ENCODE measurements around the gene MGAM2. TPM values are rescaled to one million over a fixed set of nuclear protein-coding genes. Genes with fewer than 3 reads are reported as not detected.
A peak's percentile ranks its signal among the peaks of the same experiment; 100 is the strongest.

MGAM2 gene
- total RNA-seq, 1 donor, result not detected

DNA sequence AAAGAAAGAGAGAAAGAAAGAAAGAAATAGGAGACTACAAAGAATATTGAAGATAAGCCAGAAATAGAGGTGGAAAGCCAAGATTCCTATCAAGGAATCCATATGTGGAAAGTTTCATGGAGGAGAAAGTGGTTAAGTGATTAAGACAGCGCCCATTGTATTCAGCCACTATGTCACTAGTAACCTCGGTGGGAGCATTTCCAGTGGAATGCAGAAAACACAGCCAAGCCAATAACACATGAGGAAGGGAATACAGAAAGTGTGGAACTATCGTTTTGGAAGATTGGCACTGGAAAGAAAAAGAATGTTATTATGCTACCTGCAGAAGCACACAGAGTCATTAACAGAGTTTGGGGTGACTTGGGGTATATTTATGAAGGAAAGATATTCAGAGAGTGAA is 2.7 kb downstream of the MGAM2 start:
- DNase-seq (ENCODE audit: low read depth), result no peak
- no peak overlapping the region for H3K4me3 ChIP-seq (ENCODE audit: low read depth, low read length)
- no peak for TF ChIP-seq CTCF (IDR thresholded peaks at IDR 0.05; ENCODE audit: insufficient read depth, low read length)

DNA sequence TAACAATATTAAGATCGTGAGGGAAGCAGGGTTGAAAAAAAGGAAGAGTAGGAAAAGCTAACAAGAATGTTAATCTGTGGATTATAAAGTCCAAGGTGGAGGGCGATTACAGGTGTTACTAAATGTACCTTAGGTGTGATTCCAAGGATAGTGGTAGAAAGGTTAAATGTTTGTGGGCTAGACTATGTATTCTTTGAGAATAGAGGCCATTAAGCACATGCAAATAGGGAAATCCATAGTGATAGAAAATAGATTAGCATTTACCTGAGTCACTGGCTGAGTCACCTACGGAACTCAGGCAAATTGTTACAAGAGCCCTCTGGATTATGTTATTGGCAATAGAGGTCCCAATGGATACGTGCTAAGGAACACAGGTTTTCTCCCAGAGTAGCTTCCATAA is 9.0 kb downstream of the MGAM2 start:
- no peak overlapping the region for H3K4me3 ChIP-seq (ENCODE audit: low read depth, low read length)
- DNase-seq (ENCODE audit: low read depth), result no peak
- no peak for TF ChIP-seq CTCF (IDR thresholded peaks at IDR 0.05; ENCODE audit: insufficient read depth, low read length)

DNA sequence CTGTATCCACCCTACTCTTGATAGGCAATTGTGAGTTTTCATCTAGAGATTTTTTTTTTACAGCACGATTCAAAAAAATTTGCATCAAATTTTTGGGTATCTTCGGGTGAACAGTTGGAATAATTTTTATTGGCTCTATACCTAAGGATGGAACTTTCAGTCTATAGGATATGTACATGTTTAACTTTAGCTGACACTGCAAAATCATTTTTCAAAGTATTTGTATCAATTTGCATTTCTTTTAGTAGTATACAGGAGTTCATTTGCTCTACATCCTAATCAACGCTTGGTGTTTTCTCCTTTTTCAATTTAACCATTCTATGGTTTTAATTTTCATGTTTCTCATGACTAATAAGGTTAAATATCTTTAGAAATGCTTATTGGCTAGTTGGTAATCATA is 11.7 kb downstream of the MGAM2 start:
- no peak for TF ChIP-seq CTCF (IDR thresholded peaks at IDR 0.05; ENCODE audit: insufficient read depth, low read length)
- DNase-seq (ENCODE audit: low read depth), result no peak
- H3K4me3 ChIP-seq (ENCODE audit: low read depth, low read length), result no peak overlapping the region

GRCh38 chr7:142125256-142125955 is 13.9 kb downstream of the MGAM2 start:
- H3K4me3 ChIP-seq (ENCODE audit: low read depth, low read length), result no peak overlapping the region
- no peak for TF ChIP-seq CTCF (IDR thresholded peaks at IDR 0.05; ENCODE audit: insufficient read depth, low read length)
- DNase-seq (ENCODE audit: low read depth), result no peak

DNA sequence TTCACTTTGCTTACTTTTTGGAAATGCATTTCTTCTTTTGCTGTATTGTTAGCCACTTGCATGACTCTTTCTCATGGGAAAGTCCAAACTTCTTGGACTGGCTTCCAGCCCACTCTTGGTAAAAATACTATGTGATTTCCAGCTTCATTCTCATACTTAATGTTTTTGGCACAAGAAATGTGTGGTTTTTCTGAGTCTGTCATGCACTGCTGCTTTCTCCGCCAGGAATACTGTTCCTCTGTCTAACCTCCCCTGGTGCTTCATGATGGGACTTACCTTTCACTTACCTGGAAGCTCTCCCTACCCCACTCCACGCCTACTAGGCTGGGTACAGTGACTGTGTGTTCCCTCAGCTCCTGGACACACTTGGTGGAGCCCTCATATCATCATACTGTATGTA is 18.7 kb downstream of the MGAM2 start:
- no peak overlapping the region for H3K4me3 ChIP-seq (ENCODE audit: low read depth, low read length)
- TF ChIP-seq CTCF (IDR thresholded peaks at IDR 0.05; ENCODE audit: insufficient read depth, low read length), result no peak
- peak; percentile 14 for DNase-seq (ENCODE audit: low read depth)

GRCh38 chr7:142131439-142132185 is 20.1 kb downstream of the MGAM2 start:
- DNase-seq (ENCODE audit: low read depth), result no peak
- TF ChIP-seq CTCF (IDR thresholded peaks at IDR 0.05; ENCODE audit: insufficient read depth, low read length), result no peak
- no peak overlapping the region for H3K4me3 ChIP-seq (ENCODE audit: low read depth, low read length)

All from fibroblast of the aortic adventitia (primary cell).